ENCODE measurements around the gene NFIX. TPM values are rescaled to one million over a fixed set of nuclear protein-coding genes. Genes with fewer than 3 reads are reported as not detected.
A peak's percentile ranks its signal among the peaks of the same experiment; 100 is the strongest.

The NFIX gene
- total and polyA plus RNA-seq, 12 donors: 1.3 to 72.8 (median 28.6) TPM

- no peaks in the 10 kb centered on the region for H3K36me3 ChIP-seq (replicated peaks in 1 of 2)
- H3K27ac ChIP-seq: peak overlapping the region in 2 of 5 donors; percentile 75 to 80
- H3K4me3 ChIP-seq: no peak overlapping the region
- DNase-seq: no peak
- intact Hi-C loops (cut with DNase I): no loop called here
- TF ChIP-seq POLR2A (IDR thresholded peaks at IDR 0.05) (no peak), CTCF (IDR thresholded peaks at IDR 0.05) (no peak)
- H3K4me1 ChIP-seq (replicated peaks in 1 of 2): peaks cover 33 to 52% of the 10 kb centered on the region in 2 donors
- 74 to 84% (median 77%) methylated on average over 22 of the region's 22 CpGs for WGBS, 4 donors
- no peaks in the 10 kb centered on the region for H3K9me3 ChIP-seq (replicated peaks in 1 of 3)
- H3K27me3 ChIP-seq: no peaks in the 10 kb centered on the region
Measured at GRCh38 chr19:13016628-13017305, 21.5 kb downstream of the NFIX start.

GRCh38 chr19:13017306-13018034, 22.2 kb downstream of the NFIX start:
- WGBS, 4 donors: 57 to 69% (median 61%) methylated on average over 14 of the region's 14 CpGs
- no peaks in the 10 kb centered on the region for H3K9me3 ChIP-seq (replicated peaks in 1 of 3)
- intact Hi-C loops (cut with DNase I): no loop called here
- H3K4me1 ChIP-seq (replicated peaks in 1 of 2): peaks cover 35 to 54% of the 10 kb centered on the region in 2 donors
- H3K4me3 ChIP-seq: no peak overlapping the region
- DNase-seq: no peak
- TF ChIP-seq CTCF (IDR thresholded peaks at IDR 0.05) (no peak), POLR2A (IDR thresholded peaks at IDR 0.05) (no peak)
- no peaks in the 10 kb centered on the region for H3K27me3 ChIP-seq
- no peaks in the 10 kb centered on the region for H3K36me3 ChIP-seq (replicated peaks in 1 of 2)
- H3K27ac ChIP-seq: peak overlapping the region; percentile 19 to 80 (median 54)

- intact Hi-C loops (cut with DNase I): no loop called here
- DNase-seq: peak in 5 of 7 donors; percentile 65 to 82 (median 74)
- peak overlapping the region; percentile 31 to 80 (median 54) for H3K27ac ChIP-seq
- no peak overlapping the region for H3K4me3 ChIP-seq
- 49 to 61% (median 56%) methylated on average over 17 to 21 of the region's 21 CpGs for WGBS, 4 donors
- H3K4me1 ChIP-seq (replicated peaks in 1 of 2): peaks cover 31 to 50% of the 10 kb centered on the region in 2 donors
- TF ChIP-seq POLR2A (IDR thresholded peaks at IDR 0.05) (no peak), CTCF (IDR thresholded peaks at IDR 0.05) (no peak)
- no peaks in the 10 kb centered on the region for H3K27me3 ChIP-seq
- H3K9me3 ChIP-seq (replicated peaks in 1 of 3): no peaks in the 10 kb centered on the region
- H3K36me3 ChIP-seq (replicated peaks in 1 of 2): no peaks in the 10 kb centered on the region
Measured at GRCh38 chr19:13018035-13018914, 23.0 kb downstream of the NFIX start.

- no peak for DNase-seq
- intact Hi-C loops (cut with DNase I): no loop called here
- Histone ChIP-seq H3K4me1 (replicated peaks in 1 of 2) (peaks cover 21 to 45% of the 10 kb centered on the region in 2 donors), H3K9me3 (replicated peaks in 1 of 3) (no peaks in the 10 kb centered on the region), H3K4me3 (no peak overlapping the region), H3K36me3 (replicated peaks in 1 of 2) (no peaks in the 10 kb centered on the region), H3K27ac (peak overlapping the region in 2 of 5 donors; percentile 54 to 75), H3K27me3 (no peaks in the 10 kb centered on the region)
- WGBS, 4 donors: 80 to 90% (median 83%) methylated on average over 4 of the region's 4 CpGs
- no peak for TF ChIP-seq POLR2A (IDR thresholded peaks at IDR 0.05)
- no peak for TF ChIP-seq CTCF (IDR thresholded peaks at IDR 0.05)
Measured at GRCh38 chr19:13019332-13019731, 24.1 kb downstream of the NFIX start.

All from adrenal gland (tissue), 12 donors.